Measurements from ENCODE around the gene NAA60.

DNA sequence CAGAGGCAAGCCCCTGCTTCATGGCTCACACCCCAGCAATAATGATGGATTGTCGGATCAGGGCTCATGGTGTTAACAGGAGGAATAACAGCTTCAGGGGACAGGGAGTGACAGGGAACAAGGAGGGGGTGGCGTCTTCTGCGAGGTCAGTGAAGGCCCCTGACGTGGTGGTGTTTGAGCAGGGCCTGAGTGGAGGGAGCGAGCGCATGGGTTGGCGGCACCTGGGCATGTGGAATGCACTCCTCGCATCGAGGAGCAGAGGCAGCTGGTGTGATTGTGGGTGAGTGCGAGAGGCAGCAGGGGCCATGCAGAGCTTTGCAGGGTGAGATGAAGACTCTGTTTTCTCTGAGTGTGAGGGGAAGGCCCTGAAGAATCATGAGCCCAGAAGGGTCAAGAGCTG lies 90.6 kb downstream of the NAA60 start:
- TF ChIP-seq ZNF830 (CRISPR knock-in tag; IDR thresholded peaks at IDR 0.05) (no peak), TBP (optimal IDR thresholded peaks at IDR 0.05; ENCODE audit: low read depth, low read length) (no peak), STAT6 (CRISPR knock-in tag; IDR thresholded peaks at IDR 0.05) (no peak)
- TF ChIP-seq, protein P1, sequence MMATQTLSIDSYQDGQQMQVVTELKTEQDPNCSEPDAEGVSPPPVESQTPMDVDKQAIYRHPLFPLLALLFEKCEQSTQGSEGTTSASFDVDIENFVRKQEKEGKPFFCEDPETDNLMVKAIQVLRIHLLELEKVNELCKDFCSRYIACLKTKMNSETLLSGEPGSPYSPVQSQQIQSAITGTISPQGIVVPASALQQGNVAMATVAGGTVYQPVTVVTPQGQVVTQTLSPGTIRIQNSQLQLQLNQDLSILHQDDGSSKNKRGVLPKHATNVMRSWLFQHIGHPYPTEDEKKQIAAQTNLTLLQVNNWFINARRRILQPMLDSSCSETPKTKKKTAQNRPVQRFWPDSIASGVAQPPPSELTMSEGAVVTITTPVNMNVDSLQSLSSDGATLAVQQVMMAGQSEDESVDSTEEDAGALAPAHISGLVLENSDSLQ (IDR thresholded peaks at IDR 0.05): no peak
